Activated CD4-positive, alpha-beta T cell treated with anti-CD3 and anti-CD28 coated beads for 1 hour (primary cell): ENCODE measurements around the gene TMEM38A.
"Not testable (repeated sequence)": the region's sequence is repeated elsewhere in the genome, so short reads cannot be mapped to it uniquely, and the experiment has no call there.

Source experiments
- DNase-seq: peaks from one replicate; pipeline ENCODE4 v3.0.0-alpha.2; 2020

TMEM38A gene

GRCh38 chr19:16638666-16639065 is 22.3 kb upstream of the TMEM38A start:
- no peak for DNase-seq

DNA sequence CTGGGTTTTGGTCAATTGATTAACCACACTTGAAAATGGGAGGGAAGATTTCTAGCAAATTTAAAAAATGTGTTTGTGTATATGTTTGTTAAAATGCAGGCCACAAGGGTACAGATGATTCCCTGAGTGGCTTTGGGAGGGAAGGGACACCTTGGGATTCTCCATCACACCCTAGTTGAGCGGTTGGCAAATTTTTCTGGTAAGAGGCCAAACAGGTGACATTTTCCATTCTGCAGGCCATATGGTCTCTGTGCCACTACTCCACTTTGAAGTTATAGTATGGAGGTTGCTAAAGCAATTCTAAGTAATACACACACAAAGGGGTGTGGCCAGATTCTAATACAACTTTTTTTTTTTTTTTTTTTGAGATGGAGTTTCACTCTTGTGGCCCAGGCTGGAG is 20.0 kb upstream of the TMEM38A start:
- no peak for DNase-seq

- no peak for DNase-seq
These were observed 19.2 kb upstream of the TMEM38A start for GRCh38 chr19:16641695-16642094.

DNA sequence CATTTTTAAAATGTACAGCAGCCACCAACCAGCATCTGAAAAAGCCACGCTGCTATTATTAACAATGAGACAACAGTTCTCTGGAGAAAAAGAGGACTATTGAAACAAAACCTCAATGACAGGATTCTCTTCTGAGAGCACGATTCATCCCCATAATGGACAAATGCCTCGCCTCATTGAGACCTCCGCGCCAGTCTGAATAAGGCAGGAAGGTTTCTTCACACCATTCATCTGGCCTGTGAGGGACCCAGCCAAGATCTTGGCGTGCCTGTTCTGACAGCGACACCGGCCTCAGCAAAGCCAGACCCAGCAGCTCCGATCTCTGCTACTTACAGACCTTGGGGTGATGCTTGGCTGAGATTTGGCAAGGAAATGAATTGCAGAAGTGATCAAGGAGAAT is 15.8 kb upstream of the TMEM38A start:
- no peak for DNase-seq

DNA sequence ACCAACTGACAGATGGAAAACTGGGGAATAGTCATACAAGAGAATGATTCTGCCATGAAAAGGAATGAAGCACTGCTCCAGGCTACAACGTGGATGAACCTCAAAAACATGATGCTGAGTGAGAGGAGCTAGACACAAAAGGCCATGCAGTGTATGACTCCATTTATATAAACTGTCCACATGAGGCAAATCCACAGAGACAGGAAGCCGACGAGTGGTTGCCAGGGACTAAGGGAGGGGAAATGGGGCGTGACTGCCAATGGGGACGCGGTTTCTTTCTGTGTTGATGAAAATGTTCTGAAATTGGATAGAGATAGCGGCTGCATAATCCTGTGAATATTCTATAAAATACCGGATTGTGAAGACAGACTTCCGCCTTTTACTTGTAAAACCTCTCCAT is 11.2 kb upstream of the TMEM38A start:
- DNase-seq, result no peak

DNA sequence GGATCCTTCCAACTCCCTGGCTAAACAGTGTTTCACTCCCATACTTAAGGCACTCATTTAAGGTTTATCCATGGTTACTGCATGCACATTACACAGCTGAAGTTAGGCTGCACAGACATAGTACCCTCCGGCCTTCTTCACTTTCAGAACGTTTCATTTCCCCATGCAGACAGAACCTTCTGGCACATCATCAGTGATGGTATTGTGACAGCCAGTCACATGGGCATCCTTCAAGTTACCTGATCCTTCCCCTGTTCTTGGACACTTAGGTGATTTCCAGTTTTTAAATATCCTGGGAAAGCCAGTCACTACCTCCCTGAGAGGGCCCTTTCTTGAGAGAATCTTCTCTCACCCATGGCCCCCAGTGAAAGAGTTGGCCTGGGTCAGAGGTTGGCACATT is 10.1 kb upstream of the TMEM38A start:
- DNase-seq, result no peak

DNA sequence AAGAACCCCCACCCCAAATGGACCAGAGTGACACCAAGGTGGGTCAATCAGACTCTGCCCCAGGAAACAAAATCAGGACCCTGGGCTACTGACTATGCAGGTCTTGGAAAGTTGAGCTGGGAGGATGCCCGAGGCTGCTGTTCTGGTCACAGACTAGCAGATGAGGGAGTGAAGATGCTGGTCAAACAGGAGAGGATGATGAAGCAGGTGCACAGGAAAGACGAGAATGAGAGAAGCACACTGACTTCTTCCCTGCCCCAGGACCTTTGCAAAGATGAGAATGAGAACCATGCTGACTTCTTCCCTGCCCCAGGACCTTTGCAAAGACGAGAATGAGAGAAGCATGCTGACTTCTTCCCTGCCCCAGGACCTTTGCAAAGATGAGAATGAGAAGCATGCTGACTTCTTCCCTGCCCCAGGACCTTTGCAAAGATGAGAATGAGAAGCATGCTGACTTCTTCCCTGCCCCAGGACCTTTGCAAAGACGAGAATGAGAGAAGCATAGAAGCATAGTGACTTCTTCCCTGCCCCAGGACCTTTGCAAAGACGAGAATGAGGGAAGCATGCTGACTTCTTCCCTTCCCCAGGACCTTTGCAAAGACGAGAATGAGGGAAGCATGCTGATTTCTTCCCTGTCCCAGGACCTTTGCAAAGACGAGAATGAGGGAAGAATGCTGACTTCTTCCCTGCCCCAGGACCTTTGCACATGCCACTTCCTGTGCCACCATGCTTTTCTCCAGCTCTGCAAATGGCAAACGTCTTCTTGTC is 9.3 kb upstream of the TMEM38A start:
- not testable (repeated sequence) for DNase-seq

- DNase-seq, result no peak
These were observed 8.1 kb upstream of the TMEM38A start for GRCh38 chr19:16652854-16653253.

GRCh38 chr19:16654140-16654539 is 6.8 kb upstream of the TMEM38A start:
- DNase-seq, result no peak

DNA sequence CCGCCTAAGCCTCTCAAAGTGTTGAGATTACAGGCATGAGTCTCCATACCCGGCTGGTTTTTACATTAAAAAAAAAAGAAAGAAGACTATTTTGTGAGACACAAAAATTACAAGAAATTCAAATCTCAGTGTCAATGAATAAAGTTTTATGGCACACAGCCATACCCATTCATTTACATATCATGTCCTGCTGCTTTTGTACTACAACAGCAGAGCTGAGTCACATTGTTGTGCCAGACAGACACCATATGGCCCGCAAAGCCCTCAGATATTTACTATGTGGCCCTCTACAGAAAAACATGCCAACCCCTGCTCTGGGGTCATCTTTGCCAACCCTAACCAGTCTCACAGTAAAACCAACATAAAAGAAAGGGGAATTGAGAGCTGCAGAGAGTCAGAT is 6.3 kb upstream of the TMEM38A start:
- DNase-seq, result no peak

DNA sequence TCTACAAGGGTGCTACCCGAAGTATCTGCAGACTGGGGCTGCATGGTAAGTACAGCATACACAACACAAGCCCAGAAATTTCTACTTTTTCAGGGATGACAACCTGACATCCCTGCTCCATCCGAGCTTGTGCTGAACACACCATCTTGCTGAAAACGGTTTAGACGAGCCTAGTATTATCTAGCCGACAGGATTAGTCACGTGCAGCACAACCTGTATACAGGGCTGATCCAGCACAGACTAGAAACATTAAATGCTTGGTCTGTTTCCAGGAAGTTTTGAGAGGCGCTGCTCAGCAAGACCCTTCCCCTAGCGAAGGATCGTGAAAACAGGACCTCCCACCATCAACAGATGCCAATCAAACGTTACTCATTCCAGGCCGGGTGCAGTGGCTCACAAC is 5.2 kb upstream of the TMEM38A start:
- no peak for DNase-seq

- no peak for DNase-seq
These were observed 3.6 kb upstream of the TMEM38A start for GRCh38 chr19:16657384-16657783.

DNA sequence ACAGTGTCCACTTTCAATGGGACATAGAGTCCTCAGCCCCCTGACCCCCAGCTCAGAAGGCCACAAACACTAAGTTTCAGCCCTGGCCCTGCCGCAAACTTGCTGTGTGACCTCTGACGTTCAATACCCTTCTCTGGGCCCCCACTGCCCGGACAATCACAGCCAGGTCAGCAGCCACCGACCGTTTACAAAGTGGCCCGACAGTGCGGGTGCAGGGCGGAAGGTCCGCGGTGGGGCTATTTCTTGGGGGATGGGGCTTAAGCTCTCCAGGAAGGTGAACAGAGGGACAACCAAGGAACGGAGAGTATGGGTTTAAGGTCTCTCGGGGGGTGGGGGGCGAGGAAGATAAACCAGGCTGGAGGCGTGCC is 1.5 kb upstream of the TMEM38A start:
- DNase-seq, result no peak

DNA sequence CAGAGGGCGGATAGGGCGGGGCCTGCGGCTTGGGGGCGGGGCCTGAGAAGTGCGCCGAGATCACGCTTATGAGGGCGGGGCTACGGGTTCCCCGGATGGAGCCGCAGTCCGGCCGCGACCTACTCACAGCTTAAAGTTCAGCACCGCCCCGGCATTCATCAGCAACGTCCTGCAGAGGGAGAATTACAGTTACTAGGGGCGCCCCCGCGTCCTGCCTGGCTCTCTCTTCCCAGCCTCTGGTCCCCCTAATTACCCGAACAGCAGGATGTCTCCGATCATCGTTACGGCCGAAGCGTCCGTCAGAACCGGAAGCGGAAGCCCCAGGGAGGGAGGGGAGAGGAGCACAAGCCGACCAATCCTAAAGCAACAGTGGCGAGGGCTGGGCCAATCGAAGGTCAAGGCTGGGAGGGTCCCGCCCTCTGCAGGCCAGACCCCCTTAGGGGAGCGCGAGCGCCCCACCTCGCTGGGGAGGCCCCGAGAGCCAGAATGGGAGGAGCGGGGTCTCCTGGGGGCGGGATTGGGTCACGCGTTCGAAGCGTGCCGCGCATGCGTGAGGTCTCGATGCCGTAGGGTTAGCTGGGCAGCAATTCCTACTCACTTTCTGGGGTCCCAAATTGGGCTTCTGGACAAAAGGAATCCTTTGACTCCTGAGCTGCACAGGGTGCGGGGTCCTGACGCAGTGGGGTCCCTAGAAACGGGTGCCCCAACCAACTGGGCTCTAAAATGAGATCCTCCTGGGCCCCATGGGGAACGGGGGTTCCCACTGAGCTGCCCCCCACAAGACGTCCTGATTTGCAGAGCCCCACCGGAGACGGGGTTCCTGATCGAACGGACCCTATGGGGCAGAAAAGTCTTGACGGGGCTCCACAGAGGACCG is 869 bp upstream of the TMEM38A start, which contains the start of gene SMIM7:
Gene SMIM7 (minus strand): TSS at position 313 of the 877 bp plus-strand sequence. CDS start 34 bp downstream, at position 279.
- DNase-seq, result peak; percentile 98

- DNase-seq, result no peak
These were observed 618 bp downstream of the TMEM38A start for GRCh38 chr19:16661480-16662034.

GRCh38 chr19:16668176-16668575 is 7.2 kb downstream of the TMEM38A start:
- DNase-seq, result no peak

DNA sequence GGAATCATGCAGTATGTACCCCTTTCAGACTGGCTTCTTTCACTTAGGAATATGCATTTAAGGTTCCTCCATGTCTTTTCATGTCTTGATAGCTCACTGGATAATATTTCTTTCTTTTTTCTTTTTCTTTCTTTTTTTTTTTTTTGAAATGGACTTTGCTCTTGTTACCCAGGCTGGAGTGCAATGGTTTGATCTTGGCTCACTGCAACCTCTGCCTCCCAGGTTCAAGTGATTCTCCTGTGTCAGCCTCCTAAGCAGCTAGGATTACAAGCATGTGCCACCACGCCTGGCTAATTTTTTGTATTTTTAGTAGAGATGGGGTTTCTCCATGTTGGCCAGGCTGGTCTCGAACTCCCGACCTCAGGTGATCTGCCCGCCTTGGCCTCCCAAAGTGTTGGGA is 7.8 kb downstream of the TMEM38A start:
- not testable (repeated sequence) for DNase-seq

- no peak for DNase-seq
These were observed 9.4 kb downstream of the TMEM38A start for GRCh38 chr19:16670291-16670690.

- DNase-seq, result no peak
These were observed 10.8 kb downstream of the TMEM38A start for GRCh38 chr19:16671652-16672274.

- DNase-seq, result no peak
These were observed 12.3 kb downstream of the TMEM38A start for GRCh38 chr19:16673231-16673630.

DNA sequence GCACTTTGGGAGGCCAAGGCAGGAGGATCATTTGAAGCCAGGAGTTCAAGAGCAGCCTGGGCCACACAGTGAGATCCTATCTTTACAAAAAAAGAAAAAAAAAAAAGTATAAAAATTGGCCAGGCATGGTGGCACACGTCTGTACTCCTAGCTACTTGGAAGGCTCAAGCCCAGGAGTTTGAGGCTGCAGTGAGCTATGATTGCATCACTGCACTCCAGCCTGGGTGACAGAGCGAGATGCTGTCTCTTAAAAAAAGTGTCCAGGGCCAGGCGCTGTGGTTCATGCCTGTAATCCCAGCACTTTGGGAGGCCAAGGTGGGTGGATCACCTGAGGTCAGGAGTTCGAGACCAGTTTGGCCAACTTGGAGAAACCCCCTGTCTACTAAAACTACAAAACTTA is 12.9 kb downstream of the TMEM38A start:
- DNase-seq, result not testable (repeated sequence)

DNA sequence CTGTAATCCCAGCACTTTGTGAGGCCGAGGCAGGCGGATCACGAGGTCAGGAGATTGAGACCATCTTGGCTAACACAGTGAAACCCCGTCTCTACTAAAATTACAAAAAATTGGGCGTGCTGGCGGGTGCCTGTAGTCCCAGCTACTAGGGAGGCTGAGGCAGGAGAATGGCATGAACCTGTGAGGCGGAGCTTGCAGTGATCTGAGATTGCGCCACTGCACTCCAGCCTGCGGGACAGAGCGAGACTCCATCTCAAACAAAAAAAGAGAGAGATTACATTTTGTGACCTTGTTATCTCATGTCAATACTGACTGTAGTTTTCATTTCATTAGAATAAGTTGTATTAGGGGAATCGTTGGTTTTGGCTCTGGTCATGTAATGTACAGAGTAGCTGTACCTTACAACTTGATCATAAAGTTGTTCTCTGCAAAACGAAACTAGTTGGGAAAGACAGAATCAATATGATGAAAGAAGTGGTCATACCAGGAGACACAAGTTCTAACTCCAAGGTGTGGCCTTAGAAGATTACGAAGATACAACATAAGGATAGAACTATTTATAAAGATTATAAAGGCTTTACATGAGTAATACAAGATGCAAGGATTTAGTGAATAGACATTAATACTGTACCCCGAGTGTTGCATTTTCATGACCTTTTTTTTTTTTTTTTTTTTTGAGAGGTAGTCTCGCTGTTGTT is 15.3 kb downstream of the TMEM38A start:
- DNase-seq, result no peak

DNA sequence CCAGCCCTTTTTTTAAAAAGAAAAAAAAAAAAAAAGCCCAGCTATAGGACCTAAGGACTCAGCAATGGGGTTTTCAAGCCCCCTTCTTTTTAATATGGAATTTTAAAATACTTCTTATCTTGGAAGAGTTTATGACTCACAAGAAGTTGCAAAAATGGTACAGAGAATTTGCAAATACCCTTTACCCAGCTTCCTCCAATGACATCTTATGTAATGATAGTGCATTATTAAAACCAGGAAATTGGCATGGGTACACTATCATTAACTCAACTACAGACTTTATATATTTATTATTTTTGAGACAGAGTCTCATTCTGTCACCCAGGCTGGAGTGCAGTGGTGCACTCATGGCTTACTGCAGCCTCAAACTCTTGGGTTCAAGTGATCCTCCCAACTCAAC is 16.1 kb downstream of the TMEM38A start:
- DNase-seq, result no peak
